Thyroid gland (tissue), 4 donors: ENCODE measurements around the gene ZSWIM6.

Source experiments
- CTCF ChIP-seq, 6 experiments: fragments of 200-600 bp in 3 of 6; fragments of 450-650 bp in 3 of 6; sonication (generic) in 3 of 6; IDR thresholded peaks; one replicate each; pipeline ENCODE4 v1.5.1; 2016 to 2019; ENCODE audit warnings: antibody characterized with exemption in 6 of 6, mild to moderate bottlenecking in 2 of 6, inconsistent platforms in 1 of 6, moderate library complexity in 1 of 6
- POLR2A ChIP-seq, 2 donors: fragments of 450-650 bp; IDR thresholded peaks; one replicate each; pipeline ENCODE4 v1.6.1; 2017; ENCODE audit warnings: antibody characterized with exemption in 2 of 2, mild to moderate bottlenecking in 2 of 2, moderate library complexity in 1 of 2

GRCh38 chr5:61447780-61448495 lies 115.9 kb downstream of the ZSWIM6 start:
- TF ChIP-seq CTCF (IDR thresholded peaks at IDR 0.05) (no peak), POLR2A (IDR thresholded peaks at IDR 0.05) (no peak)
